ENCODE data around the gene LRBA. TPM values are rescaled to one million over a fixed set of nuclear protein-coding genes. Genes with fewer than 3 reads are reported as not detected.

Gene LRBA
- total and polyA plus RNA-seq, 4 donors: 11.8 to 149 (median 34.2) TPM

DNA sequence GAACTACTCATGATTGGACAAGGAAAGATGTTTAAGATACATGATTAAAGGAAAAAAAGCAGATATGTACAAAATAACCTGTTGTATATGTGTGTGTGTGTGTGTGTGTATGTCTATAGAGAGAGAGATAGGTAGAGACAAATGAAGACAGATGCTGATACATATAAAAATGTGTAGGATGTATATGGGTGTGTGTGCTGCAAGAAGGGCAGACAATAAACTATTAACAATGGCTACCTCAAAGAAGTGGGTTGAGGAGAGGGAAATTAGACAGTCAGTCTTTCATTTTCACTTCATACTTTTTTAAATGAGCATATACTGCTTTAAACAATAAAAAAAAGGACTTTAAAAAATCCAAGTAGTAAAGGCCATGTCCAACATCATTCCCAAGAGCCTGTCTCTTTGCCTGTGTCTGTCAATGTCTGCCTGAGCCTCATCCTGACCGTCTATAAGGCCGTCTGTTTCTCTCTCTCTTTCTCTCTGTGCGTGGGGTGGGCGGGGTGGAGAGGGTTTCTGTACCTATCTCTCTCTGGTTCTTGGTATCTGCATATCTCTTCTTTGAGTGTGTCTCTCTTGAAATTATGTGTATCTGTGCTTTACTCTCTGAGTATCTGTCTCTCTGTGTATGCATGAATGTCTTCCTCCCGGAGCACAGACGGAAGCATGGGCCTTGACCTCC lies 62.8 kb downstream of the LRBA start:
- ATAC-seq (ENCODE audit: insufficient read depth, low FRiP score): no peak

GRCh38 chr4:150950657-150951288 lies 64.3 kb downstream of the LRBA start:
- no peak overlapping the region for H3K9ac ChIP-seq (ENCODE audit: insufficient read depth in 1 of 2, low read length in 2 of 2)
- no peaks in the 10 kb centered on the region for H3K9me3 ChIP-seq (ENCODE audit: control insufficient read depth in 4 of 4, insufficient read depth in 3 of 4, low read length in 3 of 4)
- no peaks in the 10 kb centered on the region for H3K27me3 ChIP-seq (ENCODE audit: control insufficient read depth in 3 of 3, insufficient read depth in 3 of 3, low read length in 2 of 3)
- DNase-seq (no peak), ATAC-seq (ENCODE audit: insufficient read depth, low FRiP score) (no peak)
- no peak overlapping the region for H3K27ac ChIP-seq (ENCODE audit: low read depth in 1 of 2, low read length in 1 of 2)
- no peaks in the 10 kb centered on the region for H3K36me3 ChIP-seq (ENCODE audit: control insufficient read depth in 4 of 4, insufficient read depth in 4 of 4, low read length in 4 of 4)
- peaks cover 0 to 5% (median 0%) of the 10 kb centered on the region in 5 donors for H3K4me1 ChIP-seq (ENCODE audit: control insufficient read depth in 5 of 5, insufficient read depth in 5 of 5, low read length in 5 of 5)
- H3K4me3 ChIP-seq: no peak overlapping the region
- 90 to 94% methylated on average over 2 of the region's 2 CpGs for WGBS, 2 donors
- TF ChIP-seq, protein P1, sequence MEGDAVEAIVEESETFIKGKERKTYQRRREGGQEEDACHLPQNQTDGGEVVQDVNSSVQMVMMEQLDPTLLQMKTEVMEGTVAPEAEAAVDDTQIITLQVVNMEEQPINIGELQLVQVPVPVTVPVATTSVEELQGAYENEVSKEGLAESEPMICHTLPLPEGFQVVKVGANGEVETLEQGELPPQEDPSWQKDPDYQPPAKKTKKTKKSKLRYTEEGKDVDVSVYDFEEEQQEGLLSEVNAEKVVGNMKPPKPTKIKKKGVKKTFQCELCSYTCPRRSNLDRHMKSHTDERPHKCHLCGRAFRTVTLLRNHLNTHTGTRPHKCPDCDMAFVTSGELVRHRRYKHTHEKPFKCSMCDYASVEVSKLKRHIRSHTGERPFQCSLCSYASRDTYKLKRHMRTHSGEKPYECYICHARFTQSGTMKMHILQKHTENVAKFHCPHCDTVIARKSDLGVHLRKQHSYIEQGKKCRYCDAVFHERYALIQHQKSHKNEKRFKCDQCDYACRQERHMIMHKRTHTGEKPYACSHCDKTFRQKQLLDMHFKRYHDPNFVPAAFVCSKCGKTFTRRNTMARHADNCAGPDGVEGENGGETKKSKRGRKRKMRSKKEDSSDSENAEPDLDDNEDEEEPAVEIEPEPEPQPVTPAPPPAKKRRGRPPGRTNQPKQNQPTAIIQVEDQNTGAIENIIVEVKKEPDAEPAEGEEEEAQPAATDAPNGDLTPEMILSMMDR (IDR thresholded peaks at IDR 0.05; ENCODE audit: control extremely low read depth, extremely low read depth): no peak

More for the DNA sequence above, 62.8 kb downstream of the LRBA start:
- H3K36me3 ChIP-seq (ENCODE audit: control insufficient read depth in 4 of 4, insufficient read depth in 4 of 4, low read length in 4 of 4): no peaks in the 10 kb centered on the region
- H3K9me3 ChIP-seq (ENCODE audit: control insufficient read depth in 4 of 4, insufficient read depth in 3 of 4, low read length in 3 of 4): no peaks in the 10 kb centered on the region
- no peak for DNase-seq
- no peaks in the 10 kb centered on the region for H3K27me3 ChIP-seq (ENCODE audit: control insufficient read depth in 3 of 3, insufficient read depth in 3 of 3, low read length in 2 of 3)
- H3K4me3 ChIP-seq: no peak overlapping the region
- no peak overlapping the region for H3K27ac ChIP-seq (ENCODE audit: low read depth in 1 of 2, low read length in 1 of 2)
- no peak overlapping the region for H3K9ac ChIP-seq (ENCODE audit: insufficient read depth in 1 of 2, low read length in 2 of 2)
- TF ChIP-seq, protein P1 (IDR thresholded peaks at IDR 0.05; ENCODE audit: control extremely low read depth, extremely low read depth): no peak
- peaks cover 0 to 5% (median 0%) of the 10 kb centered on the region in 5 donors for H3K4me1 ChIP-seq (ENCODE audit: control insufficient read depth in 5 of 5, insufficient read depth in 5 of 5, low read length in 5 of 5)
- WGBS, 2 donors: 92 to 95% methylated on average over 6 of the region's 6 CpGs

DNA sequence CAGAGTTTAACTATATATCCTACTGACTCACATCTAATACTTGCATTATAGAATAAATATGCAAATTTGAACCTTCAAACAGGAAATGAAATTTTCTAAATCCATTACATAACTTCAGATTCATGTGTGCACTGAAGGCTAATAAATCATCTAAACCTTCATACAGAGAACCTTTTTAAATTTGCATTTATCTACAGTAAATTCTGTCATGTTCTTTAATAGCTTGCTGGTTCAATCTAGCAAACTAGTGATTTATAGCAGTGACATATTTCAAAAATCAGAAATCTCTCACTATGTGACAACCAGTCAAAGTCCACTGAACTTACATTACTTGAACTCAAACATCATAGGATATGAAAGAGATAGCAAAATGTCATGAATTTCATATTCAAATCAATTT lies 65.1 kb downstream of the LRBA start:
- no peak overlapping the region for H3K4me3 ChIP-seq
- no peaks in the 10 kb centered on the region for H3K27me3 ChIP-seq (ENCODE audit: control insufficient read depth in 3 of 3, insufficient read depth in 3 of 3, low read length in 2 of 3)
- H3K9ac ChIP-seq (ENCODE audit: insufficient read depth in 1 of 2, low read length in 2 of 2): no peak overlapping the region
- peaks cover 0 to 5% (median 0%) of the 10 kb centered on the region in 5 donors for H3K4me1 ChIP-seq (ENCODE audit: control insufficient read depth in 5 of 5, insufficient read depth in 5 of 5, low read length in 5 of 5)
- TF ChIP-seq, protein P1 (IDR thresholded peaks at IDR 0.05; ENCODE audit: control extremely low read depth, extremely low read depth): no peak
- H3K36me3 ChIP-seq (ENCODE audit: control insufficient read depth in 4 of 4, insufficient read depth in 4 of 4, low read length in 4 of 4): no peaks in the 10 kb centered on the region
- no peak for ATAC-seq (ENCODE audit: insufficient read depth, low FRiP score)
- no peak overlapping the region for H3K27ac ChIP-seq (ENCODE audit: low read depth in 1 of 2, low read length in 1 of 2)
- H3K9me3 ChIP-seq (ENCODE audit: control insufficient read depth in 4 of 4, insufficient read depth in 3 of 4, low read length in 3 of 4): no peaks in the 10 kb centered on the region
- DNase-seq: no peak
